Heart right ventricle (tissue), 16 donors: ENCODE data around the gene HIC1. TPM values are rescaled to one million over a fixed set of nuclear protein-coding genes. Genes with fewer than 3 reads are reported as not detected.
A peak's percentile ranks its signal among the peaks of the same experiment; 100 is the strongest.

Experiments
- ATAC-seq, 8 donors: fragments of 200-7000 bp; cut with Tn5 transposase; one replicate each; pipeline ENCODE4 v1.9.1; 2020; ENCODE audit warnings: mild to moderate bottlenecking in 8 of 8, moderate library complexity in 8 of 8, moderate number of reproducible peaks in 1 of 8
- DNase-seq, 2 donors: peaks; one replicate each; pipeline ENCODE4 v3.0.0-alpha.2; 2020
- H3K27ac ChIP-seq, 10 donors: fragments of 200-600 bp; sonication (generic) in 2 of 10; one replicate each; pipeline versions ENCODE4 v1.5.0 to v1.8.0; 2020 to 2022; ENCODE audit warnings: mild to moderate bottlenecking in 3 of 10
- H3K27me3 ChIP-seq, 7 donors: fragments of 200-600 bp; one replicate each; pipeline ENCODE4 v1.8.0; 2021 to 2022; ENCODE audit warnings: mild to moderate bottlenecking in 2 of 7
- H3K36me3 ChIP-seq, 9 donors: fragments of 200-600 bp; sonication (generic) in 1 of 9; one replicate each; pipeline versions ENCODE4 v1.5.0 to v1.8.0; 2020 to 2022; ENCODE audit warnings: mild to moderate bottlenecking in 2 of 9
- H3K4me1 ChIP-seq, 9 donors: fragments of 200-600 bp; sonication (generic) in 1 of 9; one replicate each; pipeline versions ENCODE4 v1.5.0 to v1.8.0; 2020 to 2022; ENCODE audit warnings: mild to moderate bottlenecking in 4 of 9
- H3K4me3 ChIP-seq, 10 donors: fragments of 200-600 bp; sonication (generic) in 2 of 10; one replicate each; pipeline versions ENCODE4 v1.5.0 to v1.8.0; 2020 to 2022; ENCODE audit warnings: mild to moderate bottlenecking in 7 of 10, moderate library complexity in 2 of 10
- H3K9me3 ChIP-seq, 11 donors: fragments of 200-600 bp in 10 of 11; sonication (generic) in 2 of 11; one replicate each; pipeline versions ENCODE4 v1.5.0 to v1.8.0; 2013 to 2022; ENCODE audit warnings: mild to moderate bottlenecking in 2 of 11, control low read depth in 1 of 11, moderate library complexity in 1 of 11
- WGBS, 2 donors: extraction: QIAGEN DNeasy Blood & Tissue Kit; methylation state at CpG; one replicate each; pipeline ENCODE4 v1.1.7; 2013; ENCODE audit warnings: inconsistent platforms in 1 of 2; 5-methylcytosine and 5-hydroxymethylcytosine counted together
- intact Hi-C, 10 donors: fragments of 100-400 bp; cut with DNase I; formaldehyde crosslinking; loops; one replicate each; pipeline versions ENCODE4 v1.11.1 to v1.14.2; 2022
- polyA plus RNA-seq, 2 donors: library from polyadenylated mRNA; stranded (reverse); fragments of 200-250 nt; gene quantifications; one replicate each; pipeline ENCODE4 v1.2.3, GENCODE V29; 2013
- total RNA-seq, 10 donors: library from RNA; stranded (reverse); fragmentation: NEBNext Ultra II Directional in 3 of 10; extraction: Animal tissue kit (Norgen Biotek cat#: 25700) in 3 of 10; gene quantifications; one replicate each; pipeline versions ENCODE4 v1.2.1 to v1.2.4, GENCODE V29; 2021 to 2023
- TF ChIP-seq, protein P1 (sequence below), 9 donors: fragments of 200-600 bp; sonication (generic) in 2 of 9; IDR thresholded peaks; one replicate each; pipeline versions ENCODE4 v1.5.0 to v1.8.0; 2021 to 2022; ENCODE audit warnings: antibody characterized with exemption in 9 of 9, mild to moderate bottlenecking in 5 of 9, moderate library complexity in 1 of 9
- donor health status: Arrhythmogenic right ventricular cardiomyopathy.
- donor health status: ischemic (EF 13 %, LVEDD 7.1; RV severe dilation, severe dysfunction).
- donor health status: healthy with polysubstance abuse.
- donor health status: DM: no; HTN: yes; CAD: no.
- donor health status: DM: no; HTN: no; CAD: no.
- donor health status: ischemic (EF 25% LVEDD 6.9; RV normal size, moderate dysfunction).
- donor health status: ischemic (EF 25% LVEDD 5.7; RV mildly dilated, moderate dysfunction).
- donor health status: healthy.
- donor health status: DM: yes; HTN: yes; CAD: no.
- donor health status: Ischemic cardiomyopathy.
- donor health status: ischemic (EF 35%, LVEDD 5.7; RV mildly dilated, moderate dysfunction).
- donor health status: nonischemic (EF 11% LVEDD 7.7; RV severe dilation, severe dysfunction).
- donor health status: DM: yes; HTN: yes; CAD: no.
- donor health status: PGD.
- donor health status: ischemic (EF 29% LVEDD 5.4; RV normal size, mild dysfunction).
- donor health status: nonischemic (EF 23%, LVEDD 6.1; RV moderate dilation, normal function).

HIC1 gene
- total and polyA plus RNA-seq, 12 donors = 3.5 to 37.5 (median 12.1) TPM

DNA sequence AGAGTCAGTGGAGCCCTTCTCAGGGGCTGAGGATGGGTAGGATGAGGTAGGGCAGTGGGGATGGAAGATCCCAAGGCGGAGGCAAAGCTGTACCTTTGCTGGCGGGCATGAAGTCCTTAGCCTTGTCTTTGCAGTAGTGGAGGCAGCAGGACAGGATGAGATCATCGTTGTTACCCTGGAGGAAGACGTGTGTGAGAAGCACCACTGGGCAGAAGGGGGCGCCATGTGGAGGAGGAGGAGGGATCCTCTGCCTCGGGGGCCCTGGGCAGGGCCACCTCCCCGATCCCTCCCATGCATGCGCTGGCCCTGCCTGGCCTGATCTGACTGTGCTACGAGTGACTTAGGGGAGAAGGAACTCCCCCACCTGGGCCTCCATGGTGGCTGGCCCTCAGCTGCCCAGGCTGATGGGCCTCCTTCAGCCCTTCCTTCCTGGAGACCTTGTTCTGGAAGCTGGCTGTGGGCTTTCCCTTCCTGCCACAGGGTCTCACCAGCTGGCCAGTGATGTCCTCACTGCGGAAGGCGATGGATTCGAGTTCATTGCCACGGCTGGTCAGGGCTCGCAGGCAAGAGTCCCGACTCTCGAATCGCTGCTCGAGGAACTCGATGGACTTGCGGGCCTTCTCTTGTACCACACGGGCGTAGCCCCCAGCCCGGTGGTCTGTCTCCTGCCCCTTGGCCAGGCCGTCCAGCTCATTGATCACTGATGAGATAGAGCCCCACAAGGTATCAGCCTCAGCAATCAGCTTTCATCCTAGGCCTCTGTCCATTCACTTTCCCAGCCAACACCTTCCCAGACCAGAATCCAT lies 10.3 kb downstream of the HIC1 start:
- ATAC-seq (peak in 6 of 8 donors; percentile 6 to 14 (median 8)), DNase-seq (peak in 1 of 2 donors; percentile 71)
- Histone ChIP-seq H3K4me1 (peaks cover 35 to 98% (median 87%) of the 10 kb centered on the region in 9 donors), H3K9me3 (no peaks in the 10 kb centered on the region), H3K36me3 (peaks cover 0 to 85% (median 9%) of the 10 kb centered on the region in 9 donors), H3K27ac (peak overlapping the region; percentile 54 to 97 (median 93)), H3K4me3 (no peak overlapping the region), H3K27me3 (no peaks in the 10 kb centered on the region)
- intact Hi-C loops = loop anchor here in 5 of 10 donors (1.0 to 10.0 kb wide), 6 partner anchors 41 to 340 kb away; partner anchors contain the start of gene MNT (in 1 of the 5)
- 78 to 80% methylated on average over 23 to 24 of the region's 24 CpGs for WGBS, 2 donors
- TF ChIP-seq, protein P1, sequence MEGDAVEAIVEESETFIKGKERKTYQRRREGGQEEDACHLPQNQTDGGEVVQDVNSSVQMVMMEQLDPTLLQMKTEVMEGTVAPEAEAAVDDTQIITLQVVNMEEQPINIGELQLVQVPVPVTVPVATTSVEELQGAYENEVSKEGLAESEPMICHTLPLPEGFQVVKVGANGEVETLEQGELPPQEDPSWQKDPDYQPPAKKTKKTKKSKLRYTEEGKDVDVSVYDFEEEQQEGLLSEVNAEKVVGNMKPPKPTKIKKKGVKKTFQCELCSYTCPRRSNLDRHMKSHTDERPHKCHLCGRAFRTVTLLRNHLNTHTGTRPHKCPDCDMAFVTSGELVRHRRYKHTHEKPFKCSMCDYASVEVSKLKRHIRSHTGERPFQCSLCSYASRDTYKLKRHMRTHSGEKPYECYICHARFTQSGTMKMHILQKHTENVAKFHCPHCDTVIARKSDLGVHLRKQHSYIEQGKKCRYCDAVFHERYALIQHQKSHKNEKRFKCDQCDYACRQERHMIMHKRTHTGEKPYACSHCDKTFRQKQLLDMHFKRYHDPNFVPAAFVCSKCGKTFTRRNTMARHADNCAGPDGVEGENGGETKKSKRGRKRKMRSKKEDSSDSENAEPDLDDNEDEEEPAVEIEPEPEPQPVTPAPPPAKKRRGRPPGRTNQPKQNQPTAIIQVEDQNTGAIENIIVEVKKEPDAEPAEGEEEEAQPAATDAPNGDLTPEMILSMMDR (IDR thresholded peaks at IDR 0.05) = peak in 6 of 9 donors; percentile 33 to 59 (median 48)

DNA sequence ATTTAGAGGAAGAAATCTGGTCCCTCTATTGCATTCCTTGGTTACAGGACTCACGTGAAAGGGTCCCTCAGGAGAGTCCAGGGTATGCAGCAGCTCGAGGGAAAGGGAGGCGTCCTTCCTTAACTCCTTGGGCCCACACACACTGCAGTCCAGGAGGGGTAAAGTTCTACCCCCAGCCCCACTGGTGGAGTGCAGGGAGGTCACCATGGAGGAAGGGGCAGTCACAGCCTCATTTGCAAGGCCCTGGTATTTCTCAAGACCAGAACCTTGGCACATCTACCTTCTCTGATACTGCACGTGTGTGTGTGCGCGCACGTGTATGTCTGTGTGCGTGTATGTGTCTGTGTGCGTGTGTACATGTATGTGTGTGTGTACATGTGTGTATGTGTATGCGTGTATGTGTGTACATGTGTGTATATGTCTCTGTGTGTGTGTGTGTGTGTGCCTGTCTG lies 11.1 kb downstream of the HIC1 start:
- ATAC-seq (no peak), DNase-seq (no peak)
- no peak overlapping the region for H3K4me3 ChIP-seq
- WGBS, 2 donors = 74 to 77% methylated on average over 10 of the region's 10 CpGs
- H3K27me3 ChIP-seq = no peaks in the 10 kb centered on the region
- peaks cover 35 to 98% (median 87%) of the 10 kb centered on the region in 9 donors for H3K4me1 ChIP-seq
- H3K9me3 ChIP-seq = no peaks in the 10 kb centered on the region
- peak overlapping the region in 9 of 10 donors; percentile 85 to 97 (median 93) for H3K27ac ChIP-seq
- intact Hi-C loops = loop anchor here in 4 of 10 donors (1.0 to 10.0 kb wide), 5 partner anchors 40 to 339 kb away; partner anchors contain the start of gene MNT (in 1 of the 4)
- TF ChIP-seq, protein P1 (IDR thresholded peaks at IDR 0.05) = no peak
- H3K36me3 ChIP-seq = peaks cover 0 to 83% (median 9%) of the 10 kb centered on the region in 9 donors

DNA sequence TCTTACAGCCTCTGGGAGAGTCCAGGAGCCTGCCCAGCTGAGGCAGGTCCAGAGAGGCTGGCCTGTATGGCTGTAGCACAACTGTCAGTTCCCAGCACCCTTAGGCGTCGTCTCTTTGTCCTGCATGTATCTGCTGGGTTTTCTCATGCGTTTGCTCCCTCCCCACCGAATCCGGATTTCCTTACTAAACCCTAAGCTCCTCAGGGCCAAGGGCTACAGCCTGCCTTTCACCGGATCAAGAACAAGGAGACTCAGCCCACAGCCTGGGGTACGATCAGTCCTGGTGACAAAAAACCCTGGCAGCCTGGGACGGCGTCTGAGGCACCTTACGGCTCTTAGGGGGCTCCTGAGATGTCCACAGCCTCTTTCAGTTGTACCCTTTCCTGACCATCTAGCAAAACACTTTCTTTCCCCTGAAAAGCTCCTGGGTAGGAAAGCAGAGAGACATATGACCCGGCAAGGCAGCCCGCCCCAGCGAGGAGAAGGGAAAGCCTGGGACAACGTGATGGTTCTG lies 12.2 kb downstream of the HIC1 start:
- H3K36me3 ChIP-seq = peaks cover 0 to 79% (median 9%) of the 10 kb centered on the region in 9 donors
- peaks cover 43 to 98% (median 87%) of the 10 kb centered on the region in 9 donors for H3K4me1 ChIP-seq
- H3K27ac ChIP-seq = peak overlapping the region; percentile 59 to 97 (median 89)
- no peak overlapping the region for H3K4me3 ChIP-seq
- no peaks in the 10 kb centered on the region for H3K27me3 ChIP-seq
- no peaks in the 10 kb centered on the region for H3K9me3 ChIP-seq
- whole genome bisulfite sequencing, 2 donors = 45 to 55% methylated on average over 14 of the region's 14 CpGs
- TF ChIP-seq, protein P1 (IDR thresholded peaks at IDR 0.05) = no peak
- intact Hi-C loops = loop anchor here in 2 of 10 donors (5.0 to 10.0 kb wide), 3 partner anchors 108 to 338 kb away; partner anchors contain the start of gene MNT (in 1 of the 2)
- ATAC-seq = peak in 2 of 8 donors; percentile 4
- DNase-seq = no peak

DNA sequence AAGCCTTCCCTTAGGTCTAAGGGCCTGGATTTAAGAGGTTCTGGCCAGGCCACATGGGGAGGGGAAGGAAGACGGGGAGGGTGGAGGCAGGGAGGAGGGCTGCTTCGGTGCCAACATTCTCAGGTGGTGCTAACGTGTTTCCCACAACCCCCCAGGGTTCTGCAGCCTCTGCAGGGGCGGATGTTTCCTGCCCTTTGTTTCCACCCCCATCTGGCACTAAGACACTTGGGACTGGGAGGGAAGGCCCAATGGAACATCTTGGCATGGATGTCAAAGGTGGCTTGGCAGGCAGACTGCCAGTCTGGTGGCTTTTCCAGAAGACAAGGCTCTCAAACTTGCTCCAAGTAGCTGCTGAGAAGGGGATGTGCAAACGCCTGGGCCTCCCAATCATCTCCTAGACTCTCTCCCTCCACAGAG lies 12.7 kb downstream of the HIC1 start:
- peak in 5 of 8 donors; percentile 8 to 49 (median 15) for ATAC-seq
- peak in 1 of 2 donors; percentile 55 for DNase-seq
- Histone ChIP-seq H3K4me3 (no peak overlapping the region), H3K27me3 (no peaks in the 10 kb centered on the region), H3K27ac (peak overlapping the region; percentile 59 to 97 (median 89)), H3K36me3 (peaks cover 0 to 79% (median 9%) of the 10 kb centered on the region in 9 donors), H3K9me3 (no peaks in the 10 kb centered on the region), H3K4me1 (peaks cover 42 to 98% (median 87%) of the 10 kb centered on the region in 9 donors)
- TF ChIP-seq, protein P1 (IDR thresholded peaks at IDR 0.05) = no peak
- intact Hi-C loops = loop anchor here in 2 of 10 donors (5.0 to 10.0 kb wide), 3 partner anchors 107 to 337 kb away; partner anchors contain the start of gene MNT (in 1 of the 2)
- WGBS, 2 donors = 33 to 59% methylated on average over 5 of the region's 5 CpGs
